ENCODE data around the gene VPS37C. TPM values are rescaled to one million over a fixed set of nuclear protein-coding genes. Genes with fewer than 3 reads are reported as not detected.

The VPS37C gene
- total RNA-seq, 1 experiment from 2014 or later = 19.0 TPM

- no CpG with 5 or more reads among the region's 3 CpGs for WGBS (ENCODE audit: extremely low coverage, insufficient read length, low lambda C conversion rate)
- H4K91ac ChIP-seq (ENCODE audit: insufficient read length, low read depth, low read length) = no peak overlapping the region
- no peak overlapping the region for H3K4ac ChIP-seq (ENCODE audit: low read depth, low read length)
- H3K23ac ChIP-seq (ENCODE audit: insufficient read length, low read depth, low read length) = no peak overlapping the region
- H3K18ac ChIP-seq (ENCODE audit: insufficient read length, low read depth, low read length) = no peak overlapping the region
- no peak overlapping the region for H4K5ac ChIP-seq (ENCODE audit: insufficient read length, low read depth, low read length)
- no peaks in the 10 kb centered on the region for H3K27me3 ChIP-seq (ENCODE audit: insufficient read depth, low read length)
- H3K79me1 ChIP-seq (ENCODE audit: insufficient read depth, low read depth, low read length, poor library complexity, severe bottlenecking) = no peaks in the 10 kb centered on the region
- H3K4me2 ChIP-seq (ENCODE audit: insufficient read depth, insufficient read length, low read length) = no peak overlapping the region
- Mint-ChIP-seq H3K9me3 (no peaks in the 10 kb centered on the region; a peak in 1 of 5 replicates), H3K4me1 (peaks cover 2 to 11% of the 10 kb centered on the region in 2 experiments; a peak in 2 of 4 replicates), H3K27me3 (ENCODE audit: low read depth) (peaks cover 1% of the 10 kb centered on the region; the same call in 1 of the 2 replicates), H3K27ac (no peak overlapping the region), H3K4me3 (no peak overlapping the region), H3K36me3 (ENCODE audit: insufficient read depth in 1 of 3, low read depth in 3 of 3) (no peaks in the 10 kb centered on the region)
- H3T11ph ChIP-seq (ENCODE audit: low read length) = no peak overlapping the region
- H3K79me2 ChIP-seq (ENCODE audit: insufficient read depth, low read length) = no peaks in the 10 kb centered on the region
- H2BK5ac ChIP-seq (ENCODE audit: insufficient read length, low read length) = no peak overlapping the region
- no peak overlapping the region for H2BK120ac ChIP-seq (ENCODE audit: low read depth, low read length, poor library complexity, severe bottlenecking)
- H2BK20ac ChIP-seq (ENCODE audit: low read depth, low read length, poor library complexity, severe bottlenecking) = no peak overlapping the region
- no peak for TF ChIP-seq CTCF (conservative IDR thresholded peaks at IDR 0.05)
- no peak overlapping the region for H2AK5ac ChIP-seq (ENCODE audit: insufficient read length, low read length)
- no peaks in the 10 kb centered on the region for H3K23me2 ChIP-seq (ENCODE audit: insufficient read length, low read depth, low read length, poor library complexity, severe bottlenecking)
- no peak overlapping the region for H3K27ac ChIP-seq (ENCODE audit: insufficient read length, low read depth, low read length)
- no peak overlapping the region for H3K56ac ChIP-seq (ENCODE audit: insufficient read length, low read depth, low read length)
- no peak overlapping the region for H2AFZ ChIP-seq (ENCODE audit: low read length)
- H4K20me1 ChIP-seq (ENCODE audit: control insufficient read depth, insufficient read depth, insufficient read length) = no peaks in the 10 kb centered on the region
- no peaks in the 10 kb centered on the region for H3K9me3 ChIP-seq (ENCODE audit: control insufficient read depth, low read depth, low read length)
- no peak overlapping the region for H3K9ac ChIP-seq (ENCODE audit: extremely low read depth, insufficient read length, low read length)
- H3K4me1 ChIP-seq (ENCODE audit: insufficient read depth, low read length) = no peaks in the 10 kb centered on the region
- no peak overlapping the region for H3K14ac ChIP-seq (ENCODE audit: insufficient read depth, low read length)
- DNase-seq = no peak
- no peak overlapping the region for H4K8ac ChIP-seq (replicated peaks; ENCODE audit: insufficient read length, low read depth, low read length)
- H2BK15ac ChIP-seq (ENCODE audit: low read depth, low read length) = no peak overlapping the region
- H2BK12ac ChIP-seq (ENCODE audit: insufficient read length, low read depth, low read length) = no peak overlapping the region
These were observed 41.7 kb downstream of the VPS37C start for GRCh38 chr11:61119571-61119970.
